GM23338 (cell line): ENCODE measurements around the gene ABCB8. TPM values are rescaled to one million over a fixed set of nuclear protein-coding genes. Genes with fewer than 3 reads are reported as not detected.
"Not testable (repeated sequence)": the region's sequence is repeated elsewhere in the genome, so short reads cannot be mapped to it uniquely, and the experiment has no call there.

Source experiments
- ATAC-seq: fragments of 200-7000 bp; cut with Tn5 transposase; 3 replicates; pipeline ENCODE4 v1.9.1; 2020
- DNase-seq: peaks from one replicate; pipeline ENCODE4 v3.0.0-alpha.2; 2015; ENCODE audit warnings: low spot score
- H2AFZ ChIP-seq: fragments of 200-600 bp; sonication (generic); 2 replicates; pipeline ENCODE4 v1.8.0; 2016; ENCODE audit warnings: antibody characterized with exemption, mild to moderate bottlenecking, moderate library complexity
- H3F3A ChIP-seq: fragments of 200-600 bp; sonication (generic); replicated peaks from 2 replicates; pipeline ENCODE4 v1.8.0; 2017; ENCODE audit warnings: antibody characterized with exemption, mixed run types, low read depth
- H3K27ac ChIP-seq: fragments of 200-600 bp; sonication (generic); 2 replicates; pipeline ENCODE4 v1.6.1; 2016; ENCODE audit warnings: low read depth
- H3K27me3 ChIP-seq: fragments of 200-600 bp; sonication (generic); 2 replicates; pipeline ENCODE4 v1.8.0; 2016; ENCODE audit warnings: mild to moderate bottlenecking, mixed run types, moderate library complexity; ENCODE audit not compliant: insufficient read depth
- H3K36me3 ChIP-seq: fragments of 200-600 bp; sonication (generic); 2 replicates; pipeline ENCODE4 v1.8.0; 2016; ENCODE audit warnings: mild to moderate bottlenecking; ENCODE audit not compliant: insufficient read depth
- H3K4me1 ChIP-seq: fragments of 200-600 bp; sonication (generic); 2 replicates; pipeline ENCODE4 v1.8.0; 2016; ENCODE audit warnings: mild to moderate bottlenecking, moderate library complexity; ENCODE audit not compliant: insufficient read depth
- H3K4me2 ChIP-seq: fragments of 200-600 bp; sonication (generic); 2 replicates; pipeline ENCODE4 v1.7.1; 2017; ENCODE audit warnings: mixed run types
- H3K4me3 ChIP-seq: fragments of 200-600 bp; sonication (generic); 2 replicates; pipeline ENCODE4 v1.6.1; 2016; ENCODE audit warnings: mixed run types
- H3K79me2 ChIP-seq: fragments of 200-600 bp; sonication (generic); replicated peaks from 2 replicates; pipeline ENCODE4 v1.8.0; 2017; ENCODE audit warnings: mild to moderate bottlenecking; ENCODE audit not compliant: insufficient read depth
- H3K9me2 ChIP-seq: fragments of 200-600 bp; sonication (generic); 2 replicates; pipeline ENCODE4 v1.8.0; 2017; ENCODE audit not compliant: insufficient read depth
- H4K20me1 ChIP-seq: fragments of 200-600 bp; sonication (generic); replicated peaks from 2 replicates; pipeline ENCODE4 v1.8.0; 2017; ENCODE audit warnings: mild to moderate bottlenecking; ENCODE audit not compliant: insufficient read depth
- H3K27ac Mint-ChIP-seq: 2 replicates; pipeline ENCODE4 v1.8.0; 2020; ENCODE audit warnings: inconsistent platforms, mild to moderate bottlenecking, moderate library complexity, mixed read lengths
- H3K27me3 Mint-ChIP-seq: 3 replicates; pipeline ENCODE4 v1.8.0; 2022; ENCODE audit warnings: low read depth, mild to moderate bottlenecking, moderate library complexity, mixed read lengths, inconsistent platforms; ENCODE audit not compliant: insufficient read depth, poor library complexity
- H3K36me3 Mint-ChIP-seq: 3 replicates; pipeline ENCODE4 v1.8.0; 2021; ENCODE audit warnings: low read depth, mild to moderate bottlenecking, inconsistent platforms, moderate library complexity, mixed read lengths
- H3K4me1 Mint-ChIP-seq: 3 replicates; pipeline ENCODE4 v1.8.0; 2020; ENCODE audit warnings: mild to moderate bottlenecking, inconsistent platforms, mixed read lengths
- H3K4me3 Mint-ChIP-seq: 3 replicates; pipeline ENCODE4 v1.8.0; 2021; ENCODE audit warnings: moderate library complexity, mild to moderate bottlenecking, inconsistent platforms, mixed read lengths
- H3K9me3 Mint-ChIP-seq: 3 replicates; pipeline ENCODE4 v1.8.0; 2020; ENCODE audit warnings: moderate library complexity, mild to moderate bottlenecking, inconsistent platforms, mixed read lengths
- EZH2 ChIP-seq: fragments of 200-600 bp; sonication (generic); IDR thresholded peaks from one replicate; pipeline ENCODE4 v1.8.0; 2017; ENCODE audit warnings: antibody characterized with exemption, mild to moderate bottlenecking, low read depth; ENCODE audit not compliant: unreplicated experiment
- POLR2AphosphoS5 ChIP-seq: IDR thresholded peaks from 2 replicates; pipeline ENCODE4 v1.6.1; 2016; ENCODE audit warnings: antibody characterized with exemption, low read depth
- ZNF114 ChIP-seq: fragments of 250-450 bp; sonication (Bioruptor Pico); IDR thresholded peaks from 2 replicates; pipeline ENCODE4 v1.5.0; 2020; ENCODE audit warnings: mild to moderate bottlenecking, moderate library complexity
- ZNF331 ChIP-seq: fragments of 250-450 bp; sonication (Bioruptor Pico); IDR thresholded peaks from 2 replicates; pipeline ENCODE4 v1.5.0; 2020; ENCODE audit warnings: low read depth, mild to moderate bottlenecking, moderate library complexity
- polyA plus RNA-seq: library from polyadenylated mRNA; unstranded; fragments of >200 nt; fragmentation: Nextera tagmentation; extraction: Ambion mirVana; gene quantifications from 2 replicates; pipeline ENCODE4 v1.2.1, GENCODE V29; 2016
- total RNA-seq: library from RNA; depleted of rRNA; stranded (reverse); fragments of >200 nt; shearing (Covaris generic); gene quantifications from 2 replicates; pipeline ENCODE4 v1.2.3, GENCODE V29; 2014
- TF ChIP-seq, protein P1 (sequence below): IDR thresholded peaks from 2 replicates; pipeline ENCODE4 v1.6.1; 2016; ENCODE audit warnings: antibody characterized with exemption
- TF ChIP-seq, protein P2 (sequence below): fragments of 250-450 bp; sonication (Bioruptor Pico); IDR thresholded peaks from 2 replicates; pipeline ENCODE4 v1.5.0; 2020; ENCODE audit warnings: mild to moderate bottlenecking, moderate library complexity

Gene ABCB8
- total and polyA plus RNA-seq, 2 experiments from 2014 or later: 11.4 to 27.1 TPM

DNA sequence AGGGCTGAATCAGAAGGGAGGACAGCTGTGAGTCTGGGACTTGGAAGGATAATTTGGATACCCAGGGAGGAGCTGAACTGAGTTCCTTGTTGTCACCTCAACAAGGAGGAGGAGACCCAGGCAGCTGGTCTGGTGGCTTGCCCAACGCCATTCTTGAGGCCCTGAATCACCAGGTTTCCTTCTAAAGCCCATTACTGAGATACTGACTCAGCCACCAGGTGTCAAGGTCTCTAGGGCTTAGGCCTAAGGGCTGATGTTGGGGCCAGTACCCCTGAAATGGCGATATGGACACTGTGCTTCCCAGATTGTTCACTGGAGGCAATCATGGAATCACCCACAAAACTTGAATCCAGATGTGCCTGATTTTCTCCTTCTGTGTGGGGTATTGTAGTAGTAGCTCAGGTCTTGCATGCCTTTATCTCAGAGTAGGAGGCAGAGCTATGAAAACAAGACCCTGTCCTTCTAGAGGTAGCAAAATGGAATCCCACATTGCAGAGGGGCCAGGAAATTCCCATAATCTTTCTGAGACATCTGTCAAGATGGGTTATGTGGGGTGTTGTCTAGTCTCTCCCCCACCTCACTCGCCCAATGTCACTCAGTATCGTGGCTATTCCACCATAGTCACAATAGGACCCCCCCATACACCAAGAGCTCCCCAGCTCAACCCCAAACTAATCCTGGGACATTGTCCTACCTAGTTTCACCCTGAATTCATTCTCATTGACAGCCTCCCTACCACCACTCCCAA, 2.2 kb upstream of the ABCB8 start:
- Histone ChIP-seq H3K9me2 (no peaks in the 10 kb centered on the region), H3F3A (no peaks in the 10 kb centered on the region), H4K20me1 (no peaks in the 10 kb centered on the region), H3K27me3 (peaks cover 18% of the 10 kb centered on the region; the same call in 1 of the 2 replicates), H2AFZ (no peak overlapping the region), H3K79me2 (peaks cover 9% of the 10 kb centered on the region; the same call in 1 of the 2 replicates), H3K4me3 (no peak overlapping the region), H3K4me2 (peak overlapping the region; percentile 79), H3K4me1 (peaks cover 15% of the 10 kb centered on the region), H3K27ac (no peak overlapping the region), H3K36me3 (no peaks in the 10 kb centered on the region)
- ATAC-seq: no peak
- DNase-seq: no peak
- peak overlapping the region; percentile 95; the same call in 2 of the 3 replicates for H3K4me3 Mint-ChIP-seq
- H3K27me3 Mint-ChIP-seq: peaks cover 4% of the 10 kb centered on the region
- no peaks in the 10 kb centered on the region for H3K9me3 Mint-ChIP-seq
- TF ChIP-seq, protein P1, sequence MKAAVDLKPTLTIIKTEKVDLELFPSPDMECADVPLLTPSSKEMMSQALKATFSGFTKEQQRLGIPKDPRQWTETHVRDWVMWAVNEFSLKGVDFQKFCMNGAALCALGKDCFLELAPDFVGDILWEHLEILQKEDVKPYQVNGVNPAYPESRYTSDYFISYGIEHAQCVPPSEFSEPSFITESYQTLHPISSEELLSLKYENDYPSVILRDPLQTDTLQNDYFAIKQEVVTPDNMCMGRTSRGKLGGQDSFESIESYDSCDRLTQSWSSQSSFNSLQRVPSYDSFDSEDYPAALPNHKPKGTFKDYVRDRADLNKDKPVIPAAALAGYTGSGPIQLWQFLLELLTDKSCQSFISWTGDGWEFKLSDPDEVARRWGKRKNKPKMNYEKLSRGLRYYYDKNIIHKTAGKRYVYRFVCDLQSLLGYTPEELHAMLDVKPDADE: no peak
- TF ChIP-seq ZNF114 (CRISPR knock-in tag) (no peak), EZH2 (no peak), ZNF331 (CRISPR knock-in tag) (no peak), POLR2AphosphoS5 (no peak)
- TF ChIP-seq, protein P2, sequence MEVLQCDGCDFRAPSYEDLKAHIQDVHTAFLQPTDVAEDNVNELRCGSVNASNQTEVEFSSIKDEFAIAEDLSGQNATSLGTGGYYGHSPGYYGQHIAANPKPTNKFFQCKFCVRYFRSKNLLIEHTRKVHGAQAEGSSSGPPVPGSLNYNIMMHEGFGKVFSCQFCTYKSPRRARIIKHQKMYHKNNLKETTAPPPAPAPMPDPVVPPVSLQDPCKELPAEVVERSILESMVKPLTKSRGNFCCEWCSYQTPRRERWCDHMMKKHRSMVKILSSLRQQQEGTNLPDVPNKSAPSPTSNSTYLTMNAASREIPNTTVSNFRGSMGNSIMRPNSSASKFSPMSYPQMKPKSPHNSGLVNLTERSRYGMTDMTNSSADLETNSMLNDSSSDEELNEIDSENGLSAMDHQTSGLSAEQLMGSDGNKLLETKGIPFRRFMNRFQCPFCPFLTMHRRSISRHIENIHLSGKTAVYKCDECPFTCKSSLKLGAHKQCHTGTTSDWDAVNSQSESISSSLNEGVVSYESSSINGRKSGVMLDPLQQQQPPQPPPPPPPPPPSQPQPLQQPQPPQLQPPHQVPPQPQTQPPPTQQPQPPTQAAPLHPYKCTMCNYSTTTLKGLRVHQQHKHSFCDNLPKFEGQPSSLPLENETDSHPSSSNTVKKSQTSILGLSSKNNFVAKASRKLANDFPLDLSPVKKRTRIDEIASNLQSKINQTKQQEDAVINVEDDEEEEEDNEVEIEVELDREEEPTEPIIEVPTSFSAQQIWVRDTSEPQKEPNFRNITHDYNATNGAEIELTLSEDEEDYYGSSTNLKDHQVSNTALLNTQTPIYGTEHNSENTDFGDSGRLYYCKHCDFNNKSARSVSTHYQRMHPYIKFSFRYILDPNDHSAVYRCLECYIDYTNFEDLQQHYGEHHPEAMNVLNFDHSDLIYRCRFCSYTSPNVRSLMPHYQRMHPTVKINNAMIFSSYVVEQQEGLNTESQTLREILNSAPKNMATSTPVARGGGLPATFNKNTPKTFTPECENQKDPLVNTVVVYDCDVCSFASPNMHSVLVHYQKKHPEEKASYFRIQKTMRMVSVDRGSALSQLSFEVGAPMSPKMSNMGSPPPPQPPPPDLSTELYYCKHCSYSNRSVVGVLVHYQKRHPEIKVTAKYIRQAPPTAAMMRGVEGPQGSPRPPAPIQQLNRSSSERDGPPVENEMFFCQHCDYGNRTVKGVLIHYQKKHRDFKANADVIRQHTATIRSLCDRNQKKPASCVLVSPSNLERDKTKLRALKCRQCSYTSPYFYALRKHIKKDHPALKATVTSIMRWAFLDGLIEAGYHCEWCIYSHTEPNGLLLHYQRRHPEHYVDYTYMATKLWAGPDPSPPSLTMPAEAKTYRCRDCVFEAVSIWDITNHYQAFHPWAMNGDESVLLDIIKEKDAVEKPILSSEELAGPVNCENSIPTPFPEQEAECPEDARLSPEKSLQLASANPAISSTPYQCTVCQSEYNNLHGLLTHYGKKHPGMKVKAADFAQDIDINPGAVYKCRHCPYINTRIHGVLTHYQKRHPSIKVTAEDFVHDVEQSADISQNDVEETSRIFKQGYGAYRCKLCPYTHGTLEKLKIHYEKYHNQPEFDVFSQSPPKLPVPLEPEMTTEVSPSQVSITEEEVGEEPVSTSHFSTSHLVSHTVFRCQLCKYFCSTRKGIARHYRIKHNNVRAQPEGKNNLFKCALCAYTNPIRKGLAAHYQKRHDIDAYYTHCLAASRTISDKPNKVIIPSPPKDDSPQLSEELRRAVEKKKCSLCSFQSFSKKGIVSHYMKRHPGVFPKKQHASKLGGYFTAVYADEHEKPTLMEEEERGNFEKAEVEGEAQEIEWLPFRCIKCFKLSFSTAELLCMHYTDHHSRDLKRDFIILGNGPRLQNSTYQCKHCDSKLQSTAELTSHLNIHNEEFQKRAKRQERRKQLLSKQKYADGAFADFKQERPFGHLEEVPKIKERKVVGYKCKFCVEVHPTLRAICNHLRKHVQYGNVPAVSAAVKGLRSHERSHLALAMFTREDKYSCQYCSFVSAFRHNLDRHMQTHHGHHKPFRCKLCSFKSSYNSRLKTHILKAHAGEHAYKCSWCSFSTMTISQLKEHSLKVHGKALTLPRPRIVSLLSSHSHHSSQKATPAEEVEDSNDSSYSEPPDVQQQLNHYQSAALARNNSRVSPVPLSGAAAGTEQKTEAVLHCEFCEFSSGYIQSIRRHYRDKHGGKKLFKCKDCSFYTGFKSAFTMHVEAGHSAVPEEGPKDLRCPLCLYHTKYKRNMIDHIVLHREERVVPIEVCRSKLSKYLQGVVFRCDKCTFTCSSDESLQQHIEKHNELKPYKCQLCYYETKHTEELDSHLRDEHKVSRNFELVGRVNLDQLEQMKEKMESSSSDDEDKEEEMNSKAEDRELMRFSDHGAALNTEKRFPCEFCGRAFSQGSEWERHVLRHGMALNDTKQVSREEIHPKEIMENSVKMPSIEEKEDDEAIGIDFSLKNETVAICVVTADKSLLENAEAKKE (CRISPR knock-in tag): no peak
- H3K36me3 Mint-ChIP-seq: no peaks in the 10 kb centered on the region; the same call in 2 of the 3 replicates
- peaks cover 25% of the 10 kb centered on the region for H3K4me1 Mint-ChIP-seq
- H3K27ac Mint-ChIP-seq: no peak overlapping the region

DNA sequence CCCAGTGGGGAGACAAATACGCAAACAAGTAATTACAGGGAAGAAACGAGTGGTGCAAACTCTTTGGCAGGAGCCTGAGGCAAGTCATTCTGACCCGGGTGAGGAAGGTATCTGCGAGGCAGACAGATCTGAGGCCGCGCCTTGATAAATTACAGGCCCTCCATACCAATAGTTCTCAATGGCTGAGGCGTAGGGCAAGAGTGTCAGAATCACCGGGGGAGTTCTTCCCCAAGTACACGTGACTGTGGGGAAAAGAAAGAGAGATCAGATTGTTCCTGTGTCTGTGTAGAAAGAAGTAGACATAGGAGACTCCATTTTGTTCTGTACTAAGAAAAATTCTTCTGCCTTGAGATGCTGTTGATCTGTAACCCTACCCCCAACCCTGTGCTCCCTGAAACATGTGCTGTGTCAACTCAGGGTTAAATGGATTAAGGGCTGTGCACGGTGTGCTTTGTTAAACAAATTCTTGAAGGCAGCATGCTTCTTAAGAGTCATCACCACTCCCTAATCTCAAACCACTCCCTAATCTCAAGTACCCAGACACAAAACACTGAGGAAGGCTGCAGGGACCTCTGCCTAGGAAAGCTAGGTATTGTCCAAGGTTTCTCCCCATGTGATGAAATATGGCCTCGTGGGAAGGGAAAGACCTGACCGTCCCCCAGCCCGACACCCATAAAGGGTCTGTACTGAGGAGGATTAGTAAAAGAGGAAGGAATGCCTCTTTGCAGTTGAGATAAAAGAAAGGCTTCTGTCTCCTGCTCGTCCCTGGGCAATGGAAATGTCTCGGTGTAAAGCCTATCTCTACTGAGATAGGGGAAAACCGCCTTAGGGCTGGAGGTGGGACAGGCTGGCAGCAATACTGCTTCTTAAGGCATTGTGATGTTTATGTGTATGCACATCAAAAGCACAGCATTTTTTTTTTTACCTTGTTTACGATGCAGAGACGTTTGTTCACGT, 1.2 kb upstream of the ABCB8 start:
- Histone ChIP-seq H2AFZ (peak overlapping the region; percentile 59; the same call in 1 of the 2 replicates), H3K27ac (0 out of 2 replicates have a peak overlapping the region, but pooled peaks have one; percentile 30), H3K4me1 (peaks cover 15% of the 10 kb centered on the region), H3K4me3 (peak overlapping the region; percentile 56), H3K4me2 (peak overlapping the region; percentile 79), H3K27me3 (peaks cover 16% of the 10 kb centered on the region; the same call in 1 of the 2 replicates)
- not testable (repeated sequence) for H3K27me3 Mint-ChIP-seq, H3K36me3 ChIP-seq, H3K27ac Mint-ChIP-seq, H3F3A ChIP-seq, H3K9me3 Mint-ChIP-seq, H3K36me3 Mint-ChIP-seq, H3K9me2 ChIP-seq, H3K79me2 ChIP-seq, H4K20me1 ChIP-seq
- ATAC-seq (peak; percentile 11), DNase-seq (peak; percentile 60)
- Mint-ChIP-seq H3K4me3 (peak overlapping the region; percentile 95), H3K4me1 (peaks cover 24% of the 10 kb centered on the region)

DNA sequence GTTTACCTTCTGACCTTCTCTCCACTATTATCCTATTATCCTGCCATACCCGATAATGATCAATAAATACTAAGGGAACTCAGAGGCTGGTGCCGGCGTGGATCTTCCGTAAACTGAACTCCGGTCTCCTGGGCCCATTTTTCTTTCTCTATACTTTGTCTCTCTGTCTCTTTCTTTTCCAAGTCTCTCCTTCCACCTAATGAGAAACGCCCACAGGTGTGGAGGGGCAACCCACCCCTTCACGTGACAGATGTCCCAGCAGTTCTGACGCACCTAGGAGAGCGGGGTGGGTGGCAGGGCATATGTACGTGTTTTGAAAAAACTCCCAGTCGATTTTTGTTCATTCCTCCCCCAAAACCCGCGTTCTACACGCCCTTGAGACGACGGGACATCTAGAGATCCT, 521 bp upstream of the ABCB8 start:
- H3K4me3 Mint-ChIP-seq: peak overlapping the region; percentile 95
- H3K79me2 ChIP-seq, H3K27me3 Mint-ChIP-seq, H3K36me3 Mint-ChIP-seq, ATAC-seq, H4K20me1 ChIP-seq, H3F3A ChIP-seq, DNase-seq, H3K9me3 Mint-ChIP-seq, H3K36me3 ChIP-seq, H3K9me2 ChIP-seq: not testable (repeated sequence)
- peak overlapping the region; percentile 56 for H3K4me3 ChIP-seq
- peak overlapping the region; percentile 93; the same call in 1 of the 2 replicates for H3K27ac Mint-ChIP-seq
- H2AFZ ChIP-seq: 0 out of 2 replicates have a peak overlapping the region, but pooled peaks have one; percentile 28
- peaks cover 15% of the 10 kb centered on the region for H3K4me1 ChIP-seq
- H3K27ac ChIP-seq: peak overlapping the region; percentile 30; the same call in 1 of the 2 replicates
- H3K4me2 ChIP-seq: peak overlapping the region; percentile 79
- H3K4me1 Mint-ChIP-seq: peaks cover 24% of the 10 kb centered on the region
- H3K27me3 ChIP-seq: peaks cover 16% of the 10 kb centered on the region; the same call in 1 of the 2 replicates
